ENCODE results near the gene KCNK7. TPM values are rescaled to one million over a fixed set of nuclear protein-coding genes. Genes with fewer than 3 reads are reported as not detected.

Gene KCNK7
- total RNA-seq, 2 donors from 2014 or later: 0.66 to 1.0 TPM

- DNase-seq (no peak), ATAC-seq (no peak)
- H3K4me1 ChIP-seq: no peaks in the 10 kb centered on the region
- no peak overlapping the region for H3K27ac ChIP-seq
- 94 to 95% methylated on average over 9 to 14 of the region's 14 CpGs for WGBS, 2 donors
- H3K9me3 ChIP-seq: no peaks in the 10 kb centered on the region
- no peaks in the 10 kb centered on the region for H3K27me3 ChIP-seq
- no peak overlapping the region for H3K4me3 ChIP-seq
- intact Hi-C loops (cut with DNase I): no loop called here
- no peak for TF ChIP-seq POLR2A (IDR thresholded peaks at IDR 0.05)
- TF ChIP-seq, protein P1, sequence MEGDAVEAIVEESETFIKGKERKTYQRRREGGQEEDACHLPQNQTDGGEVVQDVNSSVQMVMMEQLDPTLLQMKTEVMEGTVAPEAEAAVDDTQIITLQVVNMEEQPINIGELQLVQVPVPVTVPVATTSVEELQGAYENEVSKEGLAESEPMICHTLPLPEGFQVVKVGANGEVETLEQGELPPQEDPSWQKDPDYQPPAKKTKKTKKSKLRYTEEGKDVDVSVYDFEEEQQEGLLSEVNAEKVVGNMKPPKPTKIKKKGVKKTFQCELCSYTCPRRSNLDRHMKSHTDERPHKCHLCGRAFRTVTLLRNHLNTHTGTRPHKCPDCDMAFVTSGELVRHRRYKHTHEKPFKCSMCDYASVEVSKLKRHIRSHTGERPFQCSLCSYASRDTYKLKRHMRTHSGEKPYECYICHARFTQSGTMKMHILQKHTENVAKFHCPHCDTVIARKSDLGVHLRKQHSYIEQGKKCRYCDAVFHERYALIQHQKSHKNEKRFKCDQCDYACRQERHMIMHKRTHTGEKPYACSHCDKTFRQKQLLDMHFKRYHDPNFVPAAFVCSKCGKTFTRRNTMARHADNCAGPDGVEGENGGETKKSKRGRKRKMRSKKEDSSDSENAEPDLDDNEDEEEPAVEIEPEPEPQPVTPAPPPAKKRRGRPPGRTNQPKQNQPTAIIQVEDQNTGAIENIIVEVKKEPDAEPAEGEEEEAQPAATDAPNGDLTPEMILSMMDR (IDR thresholded peaks at IDR 0.05): no peak
- peaks cover 17 to 30% of the 10 kb centered on the region in 2 donors for H3K36me3 ChIP-seq (replicated peaks in 1 of 2; ENCODE audit: insufficient read depth in 1 of 2, low read depth in 2 of 2)
Measured at GRCh38 chr11:65623177-65623576, 27.6 kb upstream of the KCNK7 start.

GRCh38 chr11:65622011-65622410, 26.4 kb upstream of the KCNK7 start:
- DNase-seq (no peak), ATAC-seq (no peak)
- H3K4me3 ChIP-seq: no peak overlapping the region
- WGBS, 2 donors: 84 to 95% methylated on average over 5 to 15 of the region's 16 CpGs
- H3K36me3 ChIP-seq (replicated peaks in 1 of 2; ENCODE audit: insufficient read depth in 1 of 2, low read depth in 2 of 2): peaks cover 21 to 25% of the 10 kb centered on the region in 2 donors
- H3K9me3 ChIP-seq: no peaks in the 10 kb centered on the region
- H3K4me1 ChIP-seq: peaks cover 7% of the 10 kb centered on the region
- intact Hi-C loops (cut with DNase I): no loop called here
- no peak overlapping the region for H3K27ac ChIP-seq
- H3K27me3 ChIP-seq: no peaks in the 10 kb centered on the region
- no peak for TF ChIP-seq POLR2A (IDR thresholded peaks at IDR 0.05)
- TF ChIP-seq, protein P1 (IDR thresholded peaks at IDR 0.05): no peak

DNA sequence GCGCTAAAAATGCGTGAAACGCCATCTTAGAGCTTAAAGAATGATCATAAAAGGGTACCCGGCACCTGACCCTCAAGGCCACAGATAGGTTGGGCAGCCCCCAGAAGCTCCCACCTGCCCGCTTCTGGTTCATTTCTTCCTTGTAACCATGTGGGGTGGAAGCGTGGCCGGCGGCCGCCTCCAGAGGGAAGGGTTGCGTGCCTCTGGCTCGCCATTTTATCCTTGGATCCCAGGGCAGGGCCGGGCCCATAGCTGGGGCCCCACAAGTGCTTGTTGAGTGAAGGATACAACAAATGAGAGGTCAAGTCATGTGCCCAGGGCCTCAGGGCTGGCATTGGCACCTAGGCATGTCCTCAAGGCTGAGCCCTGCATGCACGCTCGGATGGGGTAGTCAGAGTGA, 25.9 kb upstream of the KCNK7 start:
- ATAC-seq (no peak), DNase-seq (no peak)
- intact Hi-C loops (cut with DNase I): no loop called here

GRCh38 chr11:65620666-65621065, 25.1 kb upstream of the KCNK7 start:
- WGBS, 2 donors: 92% methylated on average over 5 to 19 of the region's 19 CpGs
- Histone ChIP-seq H3K4me1 (peaks cover 18% of the 10 kb centered on the region), H3K36me3 (replicated peaks in 1 of 2; ENCODE audit: insufficient read depth in 1 of 2, low read depth in 2 of 2) (peaks cover 19 to 21% of the 10 kb centered on the region in 2 donors), H3K27me3 (no peaks in the 10 kb centered on the region), H3K4me3 (no peak overlapping the region), H3K27ac (no peak overlapping the region), H3K9me3 (no peaks in the 10 kb centered on the region)
- TF ChIP-seq POLR2A (IDR thresholded peaks at IDR 0.05): no peak
- TF ChIP-seq, protein P1 (IDR thresholded peaks at IDR 0.05): no peak
- intact Hi-C loops (cut with DNase I): no loop called here
- DNase-seq: no peak
- no peak for ATAC-seq

More for the DNA sequence above, 25.9 kb upstream of the KCNK7 start:
- H3K27me3 ChIP-seq: no peaks in the 10 kb centered on the region
- H3K36me3 ChIP-seq (replicated peaks in 1 of 2; ENCODE audit: insufficient read depth in 1 of 2, low read depth in 2 of 2): peaks cover 21% of the 10 kb centered on the region in 2 donors
- no peaks in the 10 kb centered on the region for H3K9me3 ChIP-seq
- WGBS, 2 donors: 89 to 96% methylated on average over 4 to 14 of the region's 14 CpGs
- H3K27ac ChIP-seq: no peak overlapping the region
- H3K4me3 ChIP-seq: no peak overlapping the region
- TF ChIP-seq, protein P1 (IDR thresholded peaks at IDR 0.05): no peak
- no peak for TF ChIP-seq POLR2A (IDR thresholded peaks at IDR 0.05)
- H3K4me1 ChIP-seq: peaks cover 13% of the 10 kb centered on the region

- DNase-seq (no peak), ATAC-seq (no peak)
- Histone ChIP-seq H3K4me3 (no peak overlapping the region), H3K27ac (no peak overlapping the region), H3K36me3 (replicated peaks in 1 of 2; ENCODE audit: insufficient read depth in 1 of 2, low read depth in 2 of 2) (peaks cover 15 to 21% of the 10 kb centered on the region in 2 donors), H3K4me1 (peaks cover 18% of the 10 kb centered on the region), H3K27me3 (no peaks in the 10 kb centered on the region), H3K9me3 (no peaks in the 10 kb centered on the region)
- 90 to 92% methylated on average over 18 to 29 of the region's 29 CpGs for WGBS, 2 donors
- intact Hi-C loops (cut with DNase I): no loop called here
- TF ChIP-seq, protein P1 (IDR thresholded peaks at IDR 0.05): no peak
- TF ChIP-seq POLR2A (IDR thresholded peaks at IDR 0.05): no peak
Measured at GRCh38 chr11:65619281-65619928, 23.8 kb upstream of the KCNK7 start.

Data from body of pancreas (tissue), 4 donors.